Hepatocyte (in vitro differentiated cells): ENCODE measurements around the gene FOXO6.

Source experiments
- CTCF ChIP-seq: fragments of 200-600 bp; sonication (generic); IDR thresholded peaks from 2 replicates; pipeline ENCODE4 v1.5.1; 2016; ENCODE audit warnings: antibody characterized with exemption, mild to moderate bottlenecking; ENCODE audit not compliant: poor library complexity
- EZH2 ChIP-seq: fragments of 200-600 bp; sonication (generic); IDR thresholded peaks from 2 replicates; pipeline ENCODE4 v1.6.1; 2016; ENCODE audit warnings: antibody characterized with exemption, mild to moderate bottlenecking, borderline replicate concordance
- EZH2phosphoT487 ChIP-seq: fragments of 200-600 bp; sonication (generic); IDR thresholded peaks from one replicate; pipeline ENCODE4 v1.6.1; 2018; ENCODE audit warnings: antibody characterized with exemption, mild to moderate bottlenecking, low read depth, moderate library complexity; ENCODE audit not compliant: unreplicated experiment, severe bottlenecking

DNA sequence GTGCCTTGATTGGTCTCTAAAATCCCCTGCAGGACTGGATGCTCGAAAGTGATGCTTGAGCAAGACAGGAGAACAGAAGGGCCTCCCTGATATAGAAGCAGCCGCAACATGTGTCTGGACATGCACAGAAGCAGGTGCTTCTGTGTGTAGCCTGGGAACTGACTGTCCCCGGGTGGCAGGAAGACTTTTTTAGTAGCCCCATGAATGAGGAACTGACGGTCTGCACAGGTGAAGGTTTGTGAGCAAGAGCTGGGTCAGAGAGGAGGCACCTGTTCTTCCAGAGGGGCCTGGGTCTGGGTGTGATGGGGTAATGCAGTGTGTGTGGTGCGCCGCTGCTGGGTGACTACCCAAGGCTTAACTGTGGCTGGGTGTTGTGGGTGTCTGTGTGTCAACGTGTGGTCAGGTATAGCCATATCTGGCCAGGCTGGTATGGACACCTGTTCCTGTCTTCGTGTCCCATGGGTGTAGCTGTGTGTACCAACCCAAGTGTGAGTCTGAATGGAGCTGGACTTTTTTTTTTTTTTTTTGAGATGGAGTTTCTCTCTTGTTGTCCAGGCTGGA lies 39.1 kb upstream of the FOXO6 start:
- TF ChIP-seq EZH2phosphoT487 (no peak), CTCF (no peak), EZH2 (no peak)
